Measurements from ENCODE around the gene TANGO2.

The TANGO2 gene

DNA sequence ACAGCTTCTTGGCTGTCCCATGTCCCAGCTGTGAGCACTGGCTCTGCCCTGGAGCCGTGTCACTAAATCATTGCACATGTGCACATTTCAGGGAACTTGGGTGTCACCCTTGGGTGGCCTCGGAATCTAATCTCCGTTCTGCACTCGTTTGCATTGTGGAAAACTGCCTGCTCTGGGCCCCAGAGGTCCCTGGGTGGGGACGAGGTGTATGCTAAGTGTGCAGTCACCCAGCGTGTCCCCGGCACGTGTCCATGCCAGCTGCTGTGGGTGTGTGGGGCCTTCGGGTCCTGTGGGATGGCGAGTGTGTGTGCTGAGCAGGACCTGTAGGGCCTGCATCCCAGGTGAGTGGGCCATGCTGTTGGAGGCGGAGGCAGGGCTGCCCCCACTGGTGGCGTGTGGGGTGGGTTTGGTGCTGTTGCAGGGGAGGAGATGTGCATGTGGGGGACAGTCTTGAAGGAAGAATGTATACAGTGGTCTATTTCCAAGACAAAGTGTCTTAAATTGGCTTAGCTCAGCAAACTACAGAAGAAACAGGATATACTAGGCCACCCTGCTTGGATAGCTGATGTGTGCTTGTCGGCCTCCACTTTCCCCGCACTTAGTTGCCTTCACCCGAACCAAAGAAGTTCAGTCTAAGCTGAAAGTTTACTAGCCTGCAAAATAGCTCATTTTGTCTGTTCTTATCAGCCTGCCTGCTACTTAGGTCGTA lies 14.6 kb downstream of the TANGO2 start:
- TF ChIP-seq, protein P1, sequence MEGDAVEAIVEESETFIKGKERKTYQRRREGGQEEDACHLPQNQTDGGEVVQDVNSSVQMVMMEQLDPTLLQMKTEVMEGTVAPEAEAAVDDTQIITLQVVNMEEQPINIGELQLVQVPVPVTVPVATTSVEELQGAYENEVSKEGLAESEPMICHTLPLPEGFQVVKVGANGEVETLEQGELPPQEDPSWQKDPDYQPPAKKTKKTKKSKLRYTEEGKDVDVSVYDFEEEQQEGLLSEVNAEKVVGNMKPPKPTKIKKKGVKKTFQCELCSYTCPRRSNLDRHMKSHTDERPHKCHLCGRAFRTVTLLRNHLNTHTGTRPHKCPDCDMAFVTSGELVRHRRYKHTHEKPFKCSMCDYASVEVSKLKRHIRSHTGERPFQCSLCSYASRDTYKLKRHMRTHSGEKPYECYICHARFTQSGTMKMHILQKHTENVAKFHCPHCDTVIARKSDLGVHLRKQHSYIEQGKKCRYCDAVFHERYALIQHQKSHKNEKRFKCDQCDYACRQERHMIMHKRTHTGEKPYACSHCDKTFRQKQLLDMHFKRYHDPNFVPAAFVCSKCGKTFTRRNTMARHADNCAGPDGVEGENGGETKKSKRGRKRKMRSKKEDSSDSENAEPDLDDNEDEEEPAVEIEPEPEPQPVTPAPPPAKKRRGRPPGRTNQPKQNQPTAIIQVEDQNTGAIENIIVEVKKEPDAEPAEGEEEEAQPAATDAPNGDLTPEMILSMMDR (IDR thresholded peaks at IDR 0.05; ENCODE audit: extremely low read depth, missing control alignments) = no peak
- DNase-seq (ENCODE audit: low spot score) = no peak

DNA sequence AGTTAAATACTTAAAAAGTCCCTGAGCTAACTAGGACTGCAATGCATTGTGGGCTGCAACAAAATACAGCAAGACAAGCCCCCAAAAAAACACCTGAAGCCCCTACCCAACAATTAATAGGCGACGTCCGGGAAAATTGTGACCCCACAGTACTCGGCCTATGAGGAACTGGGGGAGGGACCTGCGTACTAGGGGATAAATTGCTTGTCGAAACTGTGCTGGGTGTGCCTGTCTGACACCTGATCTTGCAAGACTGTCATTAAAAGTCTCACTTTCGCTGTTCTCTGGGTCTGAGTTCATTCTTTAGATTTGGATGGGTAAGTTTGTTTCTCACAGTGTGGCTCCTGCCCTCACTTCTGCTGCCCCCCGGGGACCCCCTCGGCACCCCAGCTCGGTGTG lies 15.2 kb downstream of the TANGO2 start:
- TF ChIP-seq, protein P1 (IDR thresholded peaks at IDR 0.05; ENCODE audit: extremely low read depth, missing control alignments) = no peak
- no peak for DNase-seq (ENCODE audit: low spot score)

DNA sequence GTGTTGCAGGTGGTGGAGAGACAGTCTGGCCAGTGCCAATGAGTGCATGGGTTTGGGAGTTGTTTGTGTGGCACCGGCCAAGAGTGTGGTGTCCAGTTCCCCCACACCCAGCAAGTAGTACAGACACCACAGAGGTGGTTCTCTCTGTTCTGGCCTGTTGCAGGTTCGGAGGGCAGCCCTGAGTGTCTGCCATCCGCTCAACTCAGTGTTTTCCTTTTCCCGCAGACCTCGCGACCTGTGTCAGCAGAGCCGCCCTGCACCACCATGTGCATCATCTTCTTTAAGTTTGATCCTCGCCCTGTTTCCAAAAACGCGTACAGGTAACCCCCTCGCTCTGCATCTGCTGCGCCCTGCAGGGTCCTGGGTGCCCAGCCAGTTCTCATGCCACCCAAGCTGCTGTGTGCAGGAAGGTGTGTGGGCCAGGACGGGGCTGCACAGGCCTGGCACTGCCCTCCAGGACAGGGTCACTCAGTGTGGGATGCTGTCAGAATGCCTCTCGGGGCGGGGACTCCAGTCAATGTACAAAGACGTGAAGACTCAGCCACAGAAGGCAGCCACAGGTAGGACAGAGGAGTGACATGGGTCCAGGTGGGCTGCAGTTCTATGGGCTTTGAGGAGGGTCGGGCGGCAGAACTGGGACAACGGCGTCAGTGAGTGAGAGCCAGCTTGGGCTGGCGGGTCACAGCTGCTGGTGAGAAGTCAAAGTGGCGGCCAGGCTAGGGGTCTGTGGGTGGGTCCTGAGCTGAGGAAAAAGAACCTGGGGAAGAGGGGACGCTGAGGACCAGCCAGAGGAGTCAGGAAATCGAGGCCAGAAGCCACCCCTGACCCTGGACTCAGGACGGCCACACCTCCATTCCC lies 15.9 kb downstream of the TANGO2 start:
- TF ChIP-seq, protein P1 (IDR thresholded peaks at IDR 0.05; ENCODE audit: extremely low read depth, missing control alignments) = no peak
- DNase-seq (ENCODE audit: low spot score) = no peak

DNA sequence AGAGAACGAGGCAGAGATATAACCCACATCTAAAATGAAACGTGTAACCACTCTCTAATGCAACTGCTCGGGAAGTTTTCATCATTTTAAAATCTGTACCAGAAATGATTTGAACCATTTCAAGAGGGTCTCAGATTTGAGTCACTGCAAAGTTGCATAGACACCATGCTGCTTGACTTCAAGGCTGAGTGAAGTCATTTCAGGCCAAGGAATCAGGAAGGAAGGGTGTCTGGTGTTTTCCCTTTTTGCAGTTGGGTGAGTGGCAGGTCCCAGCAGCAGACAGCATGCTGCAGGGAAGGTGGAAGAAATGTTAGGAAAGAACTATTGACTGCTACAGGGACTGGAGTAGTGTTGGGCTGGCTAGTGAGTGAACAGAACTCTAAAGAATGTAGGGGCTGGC lies 16.5 kb downstream of the TANGO2 start:
- TF ChIP-seq, protein P1 (IDR thresholded peaks at IDR 0.05; ENCODE audit: extremely low read depth, missing control alignments) = no peak
- DNase-seq (ENCODE audit: low spot score) = no peak

DNA sequence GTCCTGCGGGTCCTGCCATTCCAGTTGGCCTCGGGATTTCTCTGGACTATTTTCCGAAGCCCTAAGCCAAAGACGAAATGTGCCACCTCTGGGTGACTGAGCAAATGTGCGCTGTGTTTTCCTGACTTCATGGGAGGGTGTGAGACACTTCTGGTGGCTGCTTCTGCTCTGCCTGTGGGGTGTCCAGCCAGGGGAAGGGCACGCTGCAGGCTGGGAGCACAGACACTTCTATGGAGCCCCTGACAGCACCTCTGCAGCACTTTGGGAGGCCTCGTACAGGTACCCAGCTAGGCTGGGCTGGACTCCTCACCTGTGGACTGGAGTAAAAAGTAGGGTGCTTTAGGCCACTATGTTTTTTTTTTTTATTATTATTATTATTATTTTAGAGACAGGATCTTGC lies 17.7 kb downstream of the TANGO2 start:
- DNase-seq (ENCODE audit: low spot score) = no peak
- TF ChIP-seq, protein P1 (IDR thresholded peaks at IDR 0.05; ENCODE audit: extremely low read depth, missing control alignments) = no peak

DNA sequence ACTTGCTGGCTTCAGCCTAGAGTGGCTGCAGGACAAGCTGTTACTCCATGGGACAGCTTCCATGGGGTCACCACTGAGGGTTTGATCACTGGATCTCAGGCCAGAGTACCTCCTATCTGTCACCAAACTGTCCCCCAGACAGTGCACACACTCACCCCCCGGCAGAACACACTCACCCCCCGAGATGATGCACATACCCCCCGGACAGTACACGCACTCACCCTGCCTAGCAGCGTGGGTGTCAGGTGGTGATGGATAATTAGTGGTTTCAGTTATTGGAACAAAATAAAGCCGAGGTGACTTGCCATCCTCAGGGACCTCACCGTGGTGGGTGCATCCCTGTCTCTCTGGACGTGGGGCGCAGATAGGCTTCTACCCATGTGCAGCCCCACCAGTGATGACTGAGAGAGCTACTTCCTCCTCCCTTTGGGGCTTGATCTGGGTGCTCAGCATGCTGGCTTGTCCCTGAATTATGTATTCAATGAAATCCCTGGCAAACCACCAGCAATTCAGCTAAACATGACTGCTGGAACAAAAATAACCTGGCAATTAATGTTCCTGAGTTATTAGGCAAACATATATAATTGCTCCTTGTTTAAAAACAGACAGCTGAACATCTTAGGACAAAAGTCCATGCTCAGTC lies 18.9 kb downstream of the TANGO2 start:
- no peak for DNase-seq (ENCODE audit: low spot score)

More for the DNA sequence above, 18.9 kb downstream of the TANGO2 start:
- TF ChIP-seq, protein P1 (IDR thresholded peaks at IDR 0.05; ENCODE audit: extremely low read depth, missing control alignments) = no peak
